ENCODE data around the gene ATP4A.
A peak's percentile ranks its signal among the peaks of the same experiment; 100 is the strongest.

ATP4A gene

DNA sequence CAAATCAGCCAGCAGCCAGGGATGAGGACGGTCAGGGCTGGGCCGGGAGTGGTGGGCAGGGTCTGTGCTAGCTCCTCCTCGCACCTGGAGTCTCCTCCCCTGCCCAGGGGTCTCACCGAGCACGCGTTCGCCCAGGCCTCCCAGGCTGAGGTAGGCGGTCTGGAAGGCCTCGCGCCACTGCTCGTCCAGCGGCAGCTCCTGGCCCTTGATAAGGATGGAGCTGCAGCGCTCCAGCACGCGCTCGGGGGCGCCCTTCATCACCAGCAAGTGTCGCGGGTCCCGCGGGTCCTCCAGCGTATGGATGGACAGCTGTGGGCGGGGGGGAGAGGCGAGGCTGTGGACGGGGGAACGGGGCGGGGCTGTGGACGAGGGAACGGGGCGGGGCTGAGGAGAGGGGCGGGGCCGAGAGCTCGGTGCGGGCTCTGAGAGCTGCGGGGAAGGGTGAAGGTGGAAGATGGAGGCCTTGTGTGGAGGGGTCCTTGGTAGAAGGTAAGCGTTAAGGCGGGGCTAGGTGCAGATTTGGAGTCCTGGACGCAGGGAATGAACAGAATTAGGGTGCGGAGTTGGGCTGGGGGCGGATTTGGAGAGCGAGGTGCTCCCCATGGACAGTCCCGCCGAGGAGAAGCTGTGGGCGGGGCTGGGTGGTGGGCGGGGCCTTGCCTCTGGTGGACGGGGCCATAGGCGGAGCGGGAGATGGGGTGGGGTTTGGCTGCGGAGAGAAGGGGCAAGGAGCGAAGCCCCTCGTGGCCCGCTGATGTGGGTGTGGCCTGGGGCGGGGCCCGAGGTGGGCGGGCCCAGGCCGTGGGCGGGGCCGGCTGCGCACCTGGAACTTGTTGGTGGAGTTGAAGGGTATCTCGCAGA is 5.7 kb downstream of the ATP4A start:
- no peak overlapping the region for H3K4me3 ChIP-seq (ENCODE audit: low read depth, low read length)
- no peak for DNase-seq (ENCODE audit: low read depth)

GRCh38 chr19:35556846-35557538 is 6.5 kb downstream of the ATP4A start:
- DNase-seq (ENCODE audit: low read depth) = no peak
- TF ChIP-seq, protein P1, sequence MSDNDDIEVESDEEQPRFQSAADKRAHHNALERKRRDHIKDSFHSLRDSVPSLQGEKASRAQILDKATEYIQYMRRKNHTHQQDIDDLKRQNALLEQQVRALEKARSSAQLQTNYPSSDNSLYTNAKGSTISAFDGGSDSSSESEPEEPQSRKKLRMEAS (IDR thresholded peaks at IDR 0.05; ENCODE audit: low read depth, low read length) = no peak
- TF ChIP-seq CTCF (IDR thresholded peaks at IDR 0.05; ENCODE audit: low read depth, low read length) = no peak
- TF ChIP-seq MYC (IDR thresholded peaks at IDR 0.05; ENCODE audit: low read depth, low read length) = no peak
- TF ChIP-seq POLR2A (IDR thresholded peaks at IDR 0.05; ENCODE audit: extremely low read depth, insufficient read length) = no peak
- H3K4me3 ChIP-seq (ENCODE audit: low read depth, low read length) = no peak overlapping the region

More for the DNA sequence above, 5.7 kb downstream of the ATP4A start:
- TF ChIP-seq MYC (IDR thresholded peaks at IDR 0.05; ENCODE audit: low read depth, low read length) = no peak
- TF ChIP-seq CTCF (IDR thresholded peaks at IDR 0.05; ENCODE audit: low read depth, low read length) = no peak
- TF ChIP-seq, protein P1 (IDR thresholded peaks at IDR 0.05; ENCODE audit: low read depth, low read length) = no peak
- TF ChIP-seq POLR2A (IDR thresholded peaks at IDR 0.05; ENCODE audit: extremely low read depth, insufficient read length) = no peak

- no peak for TF ChIP-seq POLR2A (IDR thresholded peaks at IDR 0.05; ENCODE audit: extremely low read depth, insufficient read length)
- TF ChIP-seq CTCF (IDR thresholded peaks at IDR 0.05; ENCODE audit: low read depth, low read length) = no peak
- TF ChIP-seq, protein P1 (IDR thresholded peaks at IDR 0.05; ENCODE audit: low read depth, low read length) = no peak
- no peak for TF ChIP-seq MYC (IDR thresholded peaks at IDR 0.05; ENCODE audit: low read depth, low read length)
- no peak overlapping the region for H3K4me3 ChIP-seq (ENCODE audit: low read depth, low read length)
- DNase-seq (ENCODE audit: low read depth) = no peak
Measured at GRCh38 chr19:35556025-35556590, 7.3 kb downstream of the ATP4A start.

DNA sequence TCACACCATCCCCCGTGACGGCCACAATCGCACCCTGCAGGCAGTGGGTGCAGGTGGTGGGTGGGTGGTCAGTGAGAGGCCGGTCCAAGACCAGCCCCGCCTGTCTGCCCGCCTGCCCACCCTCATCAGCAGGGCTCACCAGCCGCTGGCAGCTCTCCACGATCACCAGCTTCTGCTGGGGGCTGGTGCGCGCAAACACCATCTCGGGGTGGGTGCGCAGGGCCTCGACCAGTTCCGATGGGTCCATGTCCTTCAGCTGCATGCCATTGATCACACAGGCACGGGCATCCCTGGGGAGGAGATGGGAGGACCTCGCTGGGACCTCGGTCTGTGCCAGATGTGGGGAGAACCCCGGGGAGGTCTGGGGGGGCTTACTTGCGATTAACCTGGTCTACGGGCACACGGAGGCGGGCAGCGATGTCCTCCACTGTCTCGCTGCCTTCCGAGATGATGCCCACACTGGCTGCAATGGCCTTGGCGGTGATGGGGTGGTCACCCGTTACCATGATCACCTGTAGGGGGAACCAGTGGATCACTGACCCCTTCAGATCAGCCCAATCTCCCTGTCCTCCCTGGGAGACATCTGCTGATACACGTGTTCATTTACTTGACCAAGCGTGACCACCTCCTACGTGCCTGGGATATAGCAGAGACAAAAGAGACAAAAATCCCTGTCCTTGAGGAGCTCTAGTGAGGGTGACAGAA is 8.0 kb downstream of the ATP4A start:
- TF ChIP-seq, protein P1 (IDR thresholded peaks at IDR 0.05; ENCODE audit: low read depth, low read length) = peak; percentile 63
- no peak for TF ChIP-seq MYC (IDR thresholded peaks at IDR 0.05; ENCODE audit: low read depth, low read length)
- peak; percentile 38 for DNase-seq (ENCODE audit: low read depth)

DNA sequence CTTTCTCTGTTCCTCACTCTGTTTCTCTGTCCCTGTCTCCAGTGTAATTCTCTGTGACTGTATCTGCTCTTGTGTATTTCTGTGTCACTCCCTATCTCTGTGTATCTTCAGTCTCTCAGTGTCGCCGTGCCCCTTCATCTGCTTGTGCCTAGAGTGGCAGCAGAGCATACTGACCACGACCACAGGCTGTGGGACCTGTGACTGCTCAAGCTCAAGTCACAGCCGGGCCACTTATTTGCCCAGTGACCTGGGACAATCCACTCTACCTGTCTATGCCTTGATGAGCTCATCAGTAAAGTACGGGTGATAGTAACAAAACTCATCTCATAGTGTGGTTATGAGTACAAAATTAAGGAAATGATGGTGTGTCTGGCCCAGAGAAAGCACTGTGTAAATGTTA is 9.4 kb downstream of the ATP4A start:
- H3K4me3 ChIP-seq (ENCODE audit: low read depth, low read length) = no peak overlapping the region
- TF ChIP-seq, protein P1 (IDR thresholded peaks at IDR 0.05; ENCODE audit: low read depth, low read length) = no peak
- no peak for TF ChIP-seq CTCF (IDR thresholded peaks at IDR 0.05; ENCODE audit: low read depth, low read length)
- no peak for TF ChIP-seq MYC (IDR thresholded peaks at IDR 0.05; ENCODE audit: low read depth, low read length)
- TF ChIP-seq POLR2A (IDR thresholded peaks at IDR 0.05; ENCODE audit: extremely low read depth, insufficient read length) = no peak
- DNase-seq (ENCODE audit: low read depth) = no peak

More for the DNA sequence above, 8.0 kb downstream of the ATP4A start:
- no peak overlapping the region for H3K4me3 ChIP-seq (ENCODE audit: low read depth, low read length)
